Hematopoietic multipotent progenitor cell treated with erythropoietin and hydrocortisone succinate and interleukin-3 and kit ligand, for 8 days (in vitro differentiated cells): Measurements from ENCODE around the gene FREM1.

ENCODE experiments used
- DNase-seq: peaks from one replicate; pipeline ENCODE4 v3.0.0-alpha.2; 2015

The FREM1 gene

GRCh38 chr9:14752871-14753270 lies 157.4 kb downstream of the FREM1 start:
- no peak for DNase-seq

- no peak for DNase-seq
These were observed 158.0 kb downstream of the FREM1 start for GRCh38 chr9:14752271-14752670.

- no peak for DNase-seq
These were observed 159.4 kb downstream of the FREM1 start for GRCh38 chr9:14750821-14751220.

GRCh38 chr9:14749741-14750211 lies 160.5 kb downstream of the FREM1 start:
- no peak for DNase-seq

GRCh38 chr9:14748373-14748772 lies 161.9 kb downstream of the FREM1 start:
- no peak for DNase-seq

GRCh38 chr9:14747111-14747510 lies 163.1 kb downstream of the FREM1 start:
- no peak for DNase-seq

DNA sequence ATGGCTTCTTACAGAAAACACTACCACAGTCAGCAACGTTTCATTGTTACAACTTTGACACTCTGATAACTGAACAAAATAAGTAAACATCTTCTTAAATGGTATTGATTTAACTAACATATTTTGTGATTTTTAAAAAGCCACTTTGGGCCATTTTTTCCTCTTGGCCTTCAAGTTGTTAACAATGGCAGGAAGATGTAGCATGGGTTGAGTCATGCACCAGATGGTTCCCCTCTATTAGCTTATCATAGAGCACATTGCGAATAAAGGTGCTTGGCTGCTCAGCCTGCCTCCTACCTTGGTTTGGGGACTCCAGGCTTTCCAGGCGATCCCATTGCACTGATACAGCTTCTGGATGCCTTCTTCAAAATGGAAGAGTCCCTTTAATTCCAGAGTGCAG lies 163.6 kb downstream of the FREM1 start:
- DNase-seq: no peak

DNA sequence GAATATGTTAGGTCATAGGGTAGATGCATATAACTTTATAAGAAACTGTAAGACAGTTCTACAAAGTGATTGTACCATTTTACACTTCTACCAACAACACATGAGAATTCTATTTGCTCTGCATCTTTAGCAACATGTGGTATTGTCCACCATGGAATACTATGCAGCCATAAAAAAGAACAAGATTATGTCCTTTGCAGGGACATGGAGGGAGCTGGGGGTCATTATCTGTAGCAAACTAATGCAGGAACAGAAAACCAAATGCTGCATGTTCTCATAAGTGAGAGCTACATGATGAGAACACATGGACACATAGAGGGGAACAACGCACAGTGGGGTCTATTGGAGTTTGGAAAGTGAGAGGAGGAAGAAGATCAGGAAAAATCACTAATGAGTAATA lies 165.5 kb downstream of the FREM1 start:
- no peak for DNase-seq

DNA sequence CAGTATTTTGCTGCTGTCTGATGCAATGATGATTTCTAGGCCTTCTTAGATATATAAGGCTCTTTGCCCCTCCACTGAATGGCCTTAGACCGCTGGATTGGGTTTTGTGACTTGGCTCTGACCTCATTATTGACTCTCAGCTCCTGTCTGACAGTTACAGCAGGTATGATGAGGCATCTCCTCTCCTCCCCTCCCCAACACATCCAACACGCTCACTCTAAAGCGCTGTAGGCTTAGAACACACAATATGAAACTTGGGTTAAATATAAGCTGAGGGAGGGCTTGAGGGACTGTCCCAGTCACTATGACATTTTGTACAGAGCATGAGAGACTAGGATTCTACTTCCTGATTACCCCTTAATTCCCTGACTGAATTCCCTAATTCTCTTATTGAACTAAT lies 168.9 kb downstream of the FREM1 start:
- DNase-seq: no peak

DNA sequence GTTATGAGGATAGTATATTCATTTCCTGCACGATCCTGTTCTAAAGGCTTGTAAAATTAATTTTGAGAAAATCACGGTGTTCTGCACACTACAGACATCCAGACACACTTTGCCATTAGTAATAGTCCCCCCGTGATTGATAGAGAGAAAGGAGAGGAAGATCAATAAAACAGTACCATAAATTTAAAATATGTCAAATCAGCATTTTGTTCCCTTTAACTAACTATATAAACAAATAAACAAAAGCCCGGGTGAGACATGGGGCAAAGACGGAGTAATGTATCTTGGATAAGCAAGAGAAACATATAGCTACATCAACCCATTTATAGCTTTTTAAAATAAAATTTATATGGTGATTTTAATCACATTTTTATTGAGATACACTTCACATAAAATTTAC lies 177.1 kb downstream of the FREM1 start:
- DNase-seq: no peak

DNA sequence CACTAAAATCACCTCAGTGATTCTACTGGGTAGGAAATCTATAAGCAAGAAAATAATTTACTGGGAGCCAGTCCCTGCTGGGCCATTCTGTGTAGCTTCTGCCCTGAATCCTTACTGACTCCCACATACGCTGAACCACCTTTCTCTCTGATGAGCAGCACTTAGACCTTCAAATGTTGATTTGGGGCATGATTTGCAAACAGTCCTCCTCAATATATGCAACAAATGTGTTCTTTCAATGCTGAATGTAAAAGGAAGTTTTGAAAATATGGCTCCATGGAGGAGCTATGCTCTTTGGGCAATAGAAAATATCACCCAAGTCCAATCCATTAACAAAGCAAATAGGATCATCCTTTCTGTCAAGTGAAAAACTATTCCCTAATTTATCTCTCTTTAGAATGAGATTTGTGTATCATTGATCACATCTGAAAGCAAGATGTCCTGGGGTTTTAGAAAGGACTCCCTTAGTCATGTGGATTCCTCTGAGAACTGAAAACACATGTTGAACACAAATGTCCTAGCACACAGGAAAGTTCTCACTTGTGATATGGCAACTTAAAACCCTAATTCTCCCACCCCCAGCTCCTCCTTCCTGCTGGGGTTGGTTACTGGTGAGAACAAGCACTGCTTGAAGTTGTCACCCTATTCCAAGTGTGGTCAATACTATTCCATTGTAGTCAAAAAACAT lies 178.8 kb downstream of the FREM1 start:
- no peak for DNase-seq

DNA sequence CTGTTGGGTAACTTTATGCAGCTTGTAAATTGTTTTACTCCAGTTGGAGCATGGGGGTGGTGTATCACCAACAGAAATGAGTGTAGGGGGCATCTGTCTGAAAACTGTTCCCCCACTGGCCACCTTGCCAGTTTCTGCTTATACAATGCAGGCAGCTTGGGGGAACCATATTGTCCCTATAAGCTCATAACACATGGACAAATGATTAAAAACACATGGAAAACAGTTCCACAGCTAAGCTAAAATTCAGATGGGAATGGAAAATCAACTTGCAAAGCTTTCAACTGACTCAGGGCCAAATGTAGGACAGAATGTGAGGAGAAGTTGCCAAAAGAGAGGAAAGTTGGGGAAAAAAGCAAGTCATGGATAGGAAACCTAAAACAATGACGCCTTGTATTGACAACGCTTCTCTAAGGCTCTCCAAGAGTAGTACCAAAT lies 179.7 kb downstream of the FREM1 start:
- DNase-seq: no peak

GRCh38 chr9:14723301-14723700 lies 186.9 kb downstream of the FREM1 start:
- DNase-seq: no peak

DNA sequence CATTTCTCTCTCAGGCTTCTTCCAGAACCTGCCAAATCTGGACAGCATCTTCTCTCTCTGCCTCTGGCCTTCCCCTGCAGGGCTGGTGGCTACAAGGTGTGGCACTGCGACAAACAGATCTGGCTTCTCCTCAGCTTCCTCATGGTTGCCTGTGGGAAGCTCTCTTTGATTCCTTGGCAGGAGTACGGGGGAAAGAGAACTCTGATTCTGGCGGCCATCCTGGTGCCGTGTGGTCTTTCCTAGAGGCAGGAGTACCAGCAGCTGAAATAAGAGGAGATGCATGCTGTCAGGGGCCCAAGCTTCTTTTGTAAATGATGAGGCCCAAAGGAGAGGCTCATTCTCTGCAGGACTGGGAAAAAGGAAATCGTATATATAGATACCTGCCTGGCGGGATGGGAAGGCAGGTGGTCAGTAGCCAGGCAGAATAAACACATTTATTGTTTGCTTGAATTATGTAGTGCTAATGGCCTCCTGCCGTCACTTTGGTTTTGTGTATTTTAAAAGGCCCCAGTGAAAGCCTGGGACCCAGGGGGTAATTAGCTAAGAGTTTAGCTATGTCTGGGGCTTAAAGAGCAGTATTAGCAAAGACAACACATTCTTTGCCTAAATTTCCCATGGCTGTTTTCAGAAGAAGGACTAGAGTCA lies 187.7 kb downstream of the FREM1 start, which contains the start of gene CER1:
TSS of gene CER1 (minus strand) at position 343 of the 645 bp plus-strand sequence. CDS start at position 282, 61 bp downstream.
- no peak for DNase-seq

DNA sequence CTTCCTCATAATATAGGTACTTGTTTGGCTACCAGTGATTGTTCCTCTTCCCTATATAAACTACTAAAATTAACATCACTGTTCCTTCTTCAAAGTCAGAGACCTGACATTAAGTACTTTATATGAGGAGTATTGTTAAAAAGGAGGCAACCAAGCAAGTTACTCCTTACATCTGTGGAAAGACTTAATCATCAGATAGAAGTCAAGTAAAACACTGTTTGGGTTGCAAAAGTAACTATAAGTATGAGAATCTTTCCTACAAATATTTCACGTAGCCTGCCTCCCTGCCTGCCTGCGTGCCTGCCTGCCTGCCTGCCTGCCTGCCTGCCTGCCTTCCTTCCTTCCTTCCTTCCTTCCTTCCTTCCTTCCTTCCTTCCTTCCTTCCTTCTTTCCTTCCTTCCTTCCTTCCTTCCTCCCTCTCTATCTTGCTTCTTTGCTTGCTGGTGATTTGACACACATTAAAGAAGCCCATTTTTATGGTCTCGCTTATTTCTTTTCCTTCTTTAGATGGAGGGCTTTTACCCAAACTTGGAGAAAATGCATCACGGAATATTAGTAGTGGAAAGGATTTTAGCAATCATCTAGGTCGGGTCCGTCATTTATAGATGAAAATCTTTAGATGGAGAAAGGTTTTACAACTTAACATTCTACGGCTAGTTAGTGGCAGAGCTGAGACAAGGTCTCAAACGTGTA lies 190.9 kb downstream of the FREM1 start:
- no peak for DNase-seq

DNA sequence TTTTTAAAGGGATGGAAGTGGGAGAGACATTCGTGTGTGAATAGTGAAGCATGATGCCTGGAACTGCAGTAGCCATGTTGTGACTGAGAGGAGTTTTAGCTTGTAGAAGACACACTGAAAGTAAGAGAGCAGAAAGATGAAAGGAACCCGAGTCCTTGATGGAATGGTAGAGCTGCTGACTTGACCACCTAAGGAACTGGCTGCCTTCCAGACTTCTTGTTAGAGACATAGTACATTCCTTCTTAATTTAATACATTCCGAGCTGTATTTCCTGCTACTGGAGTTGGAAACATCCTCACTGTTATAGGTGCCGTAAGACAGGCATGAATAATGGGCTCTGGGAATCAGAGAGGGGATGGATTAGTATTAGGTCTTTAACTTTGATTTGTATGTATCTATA lies 195.1 kb downstream of the FREM1 start:
- DNase-seq: no peak

DNA sequence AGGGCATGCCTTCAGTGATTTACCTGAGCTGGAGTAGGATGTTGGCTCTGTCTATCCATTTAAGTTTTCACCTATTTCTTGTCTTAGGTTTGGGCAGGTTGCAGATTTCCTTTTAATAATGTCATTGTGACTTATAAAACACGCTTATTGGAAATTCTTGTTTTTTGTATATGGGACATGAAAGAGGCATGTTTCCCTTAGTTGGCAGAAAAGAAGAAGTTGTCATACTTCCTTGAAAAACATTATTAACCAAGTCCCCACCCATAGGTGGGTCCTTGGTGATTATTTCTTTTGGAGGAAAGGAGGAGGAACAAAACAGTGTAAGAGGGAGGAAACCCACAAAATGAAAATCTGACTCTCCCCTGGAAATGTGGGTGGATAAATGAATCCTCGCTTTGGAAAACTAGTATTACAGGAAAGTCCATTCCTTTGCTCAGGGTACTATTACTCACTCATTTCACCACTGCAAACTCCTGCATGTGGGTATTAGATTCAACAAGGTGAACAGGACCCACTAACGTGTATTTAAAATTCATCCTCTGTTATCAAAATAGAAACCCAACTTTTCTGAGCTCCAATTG lies 197.0 kb downstream of the FREM1 start:
- no peak for DNase-seq

DNA sequence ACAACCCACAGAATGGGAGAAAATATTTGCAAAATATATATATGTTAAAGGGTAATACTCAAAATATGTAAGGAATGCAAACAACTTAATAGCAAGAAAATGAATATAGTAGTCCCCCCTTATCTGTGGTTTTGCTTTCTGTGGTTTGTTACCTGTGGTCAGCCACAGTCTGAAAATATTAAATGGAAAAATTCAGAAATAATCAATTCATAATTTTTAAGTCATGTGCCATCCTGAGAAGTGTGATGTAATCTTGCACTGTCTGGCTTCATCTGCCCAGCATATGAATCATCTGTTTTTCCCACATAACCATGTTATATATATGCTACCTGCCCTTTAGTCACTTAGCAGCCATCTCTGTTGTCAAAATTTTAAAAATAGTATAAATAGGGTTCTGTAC lies 199.4 kb downstream of the FREM1 start:
- no peak for DNase-seq

GRCh38 chr9:14706530-14707140 lies 203.6 kb downstream of the FREM1 start:
- no peak for DNase-seq

DNA sequence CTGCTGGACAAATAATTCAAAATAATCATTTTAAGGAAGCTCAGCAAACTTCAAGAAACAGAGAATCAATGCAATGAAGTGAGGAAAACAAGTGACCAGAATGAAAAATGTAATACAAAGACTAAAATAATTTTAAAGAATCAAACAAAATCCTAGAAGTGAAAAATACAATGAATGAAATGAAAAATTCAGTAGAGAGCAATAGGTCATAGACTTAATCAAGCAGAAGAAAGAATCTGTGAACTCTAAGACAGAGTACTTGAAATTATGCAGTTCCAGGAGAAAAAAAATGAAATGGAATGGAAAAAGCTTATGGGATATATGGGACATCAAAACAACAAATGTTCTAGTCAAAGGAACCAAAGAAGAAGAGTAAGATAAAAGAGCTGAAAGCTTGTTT lies 205.1 kb downstream of the FREM1 start:
- DNase-seq: no peak

GRCh38 chr9:14704281-14704680 lies 205.9 kb downstream of the FREM1 start:
- DNase-seq: no peak

GRCh38 chr9:14702200-14702720 lies 208.0 kb downstream of the FREM1 start:
- no peak for DNase-seq
